Vagina (tissue), 2 donors: ENCODE data around the gene ABLIM2. TPM values are rescaled to one million over a fixed set of nuclear protein-coding genes. Genes with fewer than 3 reads are reported as not detected.

ENCODE experiments used
- DNase-seq, 2 donors: peaks; one replicate each; pipeline ENCODE4 v3.0.0-alpha.2; 2017; ENCODE audit errors: extremely low spot score in 2 of 2
- H3K27ac ChIP-seq: fragments of 200-600 bp; sonication (generic); one replicate; pipeline ENCODE4 v1.5.1; 2019
- H3K27me3 ChIP-seq: fragments of 200-600 bp; sonication (generic); one replicate; pipeline ENCODE4 v1.5.1; 2019
- H3K36me3 ChIP-seq, 2 donors: fragments of 200-600 bp; sonication (generic); one replicate each; pipeline ENCODE4 v1.5.1; 2017 to 2019
- H3K4me1 ChIP-seq: fragments of 200-600 bp; sonication (generic); one replicate; pipeline ENCODE4 v1.5.1; 2019
- H3K4me3 ChIP-seq, 2 donors: fragments of 200-600 bp; sonication (generic); 1 replicate in 1 of 2; 2 replicates in 1 of 2; pipeline ENCODE4 v1.5.1; 2016 to 2019
- H3K9me3 ChIP-seq: fragments of 200-600 bp; sonication (generic); one replicate; pipeline ENCODE4 v1.5.1; 2019
- POLR2A ChIP-seq, 2 donors: fragments of 450-650 bp; IDR thresholded peaks; one replicate each; pipeline ENCODE4 v1.6.1; 2017; ENCODE audit warnings: antibody characterized with exemption in 2 of 2, mild to moderate bottlenecking in 2 of 2, moderate library complexity in 2 of 2
- POLR2AphosphoS5 ChIP-seq, 2 donors: sonication (generic); formaldehyde crosslinking; IDR thresholded peaks; one replicate each; pipeline ENCODE4 v1.9.0; 2017; ENCODE audit warnings: antibody characterized with exemption in 2 of 2, mild to moderate bottlenecking in 2 of 2, low read depth in 1 of 2; ENCODE audit not compliant: insufficient read depth in 1 of 2
- intact Hi-C: fragments of 100-400 bp; cut with DNase I; formaldehyde crosslinking; loops from one replicate; pipeline ENCODE4 v1.15.1; 2023
- total RNA-seq: library from RNA; depleted of rRNA; stranded (reverse); fragments of >200 nt; gene quantifications from one replicate; pipeline ENCODE4 v1.2.3, GENCODE V29; 2016
- TF ChIP-seq, protein P1 (sequence below), 3 experiments: fragments of 450-650 bp in 2 of 3; fragments of 200-600 bp in 1 of 3; sonication (generic) in 1 of 3; IDR thresholded peaks; one replicate each; pipeline ENCODE4 v1.5.1; 2017 to 2019; ENCODE audit warnings: antibody characterized with exemption in 3 of 3, mild to moderate bottlenecking in 2 of 3, moderate library complexity in 2 of 3

ABLIM2 gene
- total RNA-seq, 1 donor from 2014 or later = 15.5 TPM

DNA sequence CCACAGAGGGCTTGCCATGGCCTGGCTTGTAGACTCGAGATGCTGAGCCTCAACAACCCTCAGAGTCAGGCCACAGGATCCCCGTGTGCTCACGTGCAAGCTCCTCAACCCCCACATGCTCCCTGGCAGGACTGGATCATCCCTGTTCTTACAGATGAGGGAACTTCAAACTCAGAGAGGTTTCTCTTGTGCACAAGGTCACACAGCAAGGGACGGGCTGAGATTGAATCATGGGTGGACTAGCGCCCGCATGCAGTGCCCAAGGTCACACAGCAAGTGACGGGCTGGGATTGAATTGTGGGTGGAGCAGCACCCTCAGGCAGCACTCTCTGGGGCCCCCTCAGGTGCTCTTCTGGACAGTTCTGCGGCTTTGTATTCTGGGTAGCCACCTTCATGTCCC is 158.4 kb downstream of the ABLIM2 start:
- Histone ChIP-seq H3K4me3 (no peak overlapping the region), H3K4me1 (no peaks in the 10 kb centered on the region), H3K9me3 (no peaks in the 10 kb centered on the region), H3K36me3 (no peaks in the 10 kb centered on the region), H3K27me3 (no peaks in the 10 kb centered on the region), H3K27ac (no peak overlapping the region)
- intact Hi-C loops = no loop called here
- DNase-seq = no peak
- TF ChIP-seq POLR2AphosphoS5 (IDR thresholded peaks at IDR 0.05; ENCODE audit: insufficient read depth in 1 of 2, low read depth in 1 of 2) = no peak
- TF ChIP-seq, protein P1, sequence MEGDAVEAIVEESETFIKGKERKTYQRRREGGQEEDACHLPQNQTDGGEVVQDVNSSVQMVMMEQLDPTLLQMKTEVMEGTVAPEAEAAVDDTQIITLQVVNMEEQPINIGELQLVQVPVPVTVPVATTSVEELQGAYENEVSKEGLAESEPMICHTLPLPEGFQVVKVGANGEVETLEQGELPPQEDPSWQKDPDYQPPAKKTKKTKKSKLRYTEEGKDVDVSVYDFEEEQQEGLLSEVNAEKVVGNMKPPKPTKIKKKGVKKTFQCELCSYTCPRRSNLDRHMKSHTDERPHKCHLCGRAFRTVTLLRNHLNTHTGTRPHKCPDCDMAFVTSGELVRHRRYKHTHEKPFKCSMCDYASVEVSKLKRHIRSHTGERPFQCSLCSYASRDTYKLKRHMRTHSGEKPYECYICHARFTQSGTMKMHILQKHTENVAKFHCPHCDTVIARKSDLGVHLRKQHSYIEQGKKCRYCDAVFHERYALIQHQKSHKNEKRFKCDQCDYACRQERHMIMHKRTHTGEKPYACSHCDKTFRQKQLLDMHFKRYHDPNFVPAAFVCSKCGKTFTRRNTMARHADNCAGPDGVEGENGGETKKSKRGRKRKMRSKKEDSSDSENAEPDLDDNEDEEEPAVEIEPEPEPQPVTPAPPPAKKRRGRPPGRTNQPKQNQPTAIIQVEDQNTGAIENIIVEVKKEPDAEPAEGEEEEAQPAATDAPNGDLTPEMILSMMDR (IDR thresholded peaks at IDR 0.05) = no peak
- TF ChIP-seq POLR2A (IDR thresholded peaks at IDR 0.05) = no peak

DNA sequence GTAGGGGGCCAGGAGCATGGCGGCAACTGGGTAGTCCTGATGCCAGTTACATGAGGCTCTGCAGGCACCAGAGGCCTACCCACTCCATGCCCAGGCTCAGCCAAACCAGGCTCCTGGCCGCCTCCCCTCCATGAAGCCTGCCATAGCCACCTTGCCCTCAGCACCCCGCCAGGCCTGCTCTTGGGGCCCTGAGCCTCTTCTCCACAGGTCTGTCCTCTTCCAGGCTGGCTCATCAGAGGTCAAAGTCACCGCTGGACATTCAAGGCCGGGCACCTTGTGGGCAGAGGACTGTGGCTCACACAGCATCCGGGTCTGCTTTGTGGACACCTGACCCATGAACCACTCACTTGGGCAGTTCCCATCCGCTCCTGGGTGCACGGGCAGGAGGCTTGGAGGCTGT is 158.9 kb downstream of the ABLIM2 start:
- intact Hi-C loops = no loop called here
- no peak overlapping the region for H3K4me3 ChIP-seq
- no peaks in the 10 kb centered on the region for H3K27me3 ChIP-seq
- H3K36me3 ChIP-seq = no peaks in the 10 kb centered on the region
- no peak for DNase-seq
- H3K4me1 ChIP-seq = no peaks in the 10 kb centered on the region
- no peaks in the 10 kb centered on the region for H3K9me3 ChIP-seq
- TF ChIP-seq POLR2A (IDR thresholded peaks at IDR 0.05) (no peak), POLR2AphosphoS5 (IDR thresholded peaks at IDR 0.05; ENCODE audit: insufficient read depth in 1 of 2, low read depth in 1 of 2) (no peak)
- TF ChIP-seq, protein P1 (IDR thresholded peaks at IDR 0.05) = no peak
- H3K27ac ChIP-seq = no peak overlapping the region

DNA sequence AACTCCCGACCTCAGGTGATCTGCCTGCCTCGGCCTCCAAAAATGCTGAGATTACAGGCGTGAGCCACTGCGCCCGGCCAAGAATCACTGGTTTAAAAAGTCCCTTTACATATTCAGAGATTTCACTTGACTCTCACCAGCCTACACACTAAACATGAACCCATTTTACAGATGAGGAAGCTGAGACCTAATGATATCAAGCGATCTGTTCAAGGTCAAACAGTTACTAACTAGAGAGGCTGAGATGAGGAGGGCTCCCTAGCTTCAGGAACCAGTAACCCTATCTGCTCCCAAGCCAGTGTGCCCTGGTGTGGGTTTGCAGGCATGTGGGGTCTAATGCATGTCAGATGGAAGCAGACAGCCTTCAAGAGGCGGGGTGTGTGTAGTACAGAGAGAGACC is 159.3 kb downstream of the ABLIM2 start:
- H3K36me3 ChIP-seq = no peaks in the 10 kb centered on the region
- intact Hi-C loops = no loop called here
- no peak for TF ChIP-seq POLR2AphosphoS5 (IDR thresholded peaks at IDR 0.05; ENCODE audit: insufficient read depth in 1 of 2, low read depth in 1 of 2)
- TF ChIP-seq POLR2A (IDR thresholded peaks at IDR 0.05) = no peak
- TF ChIP-seq, protein P1 (IDR thresholded peaks at IDR 0.05) = no peak
- DNase-seq = no peak
- H3K27ac ChIP-seq = no peak overlapping the region
- no peak overlapping the region for H3K4me3 ChIP-seq
- no peaks in the 10 kb centered on the region for H3K9me3 ChIP-seq
- no peaks in the 10 kb centered on the region for H3K4me1 ChIP-seq
- H3K27me3 ChIP-seq = no peaks in the 10 kb centered on the region

DNA sequence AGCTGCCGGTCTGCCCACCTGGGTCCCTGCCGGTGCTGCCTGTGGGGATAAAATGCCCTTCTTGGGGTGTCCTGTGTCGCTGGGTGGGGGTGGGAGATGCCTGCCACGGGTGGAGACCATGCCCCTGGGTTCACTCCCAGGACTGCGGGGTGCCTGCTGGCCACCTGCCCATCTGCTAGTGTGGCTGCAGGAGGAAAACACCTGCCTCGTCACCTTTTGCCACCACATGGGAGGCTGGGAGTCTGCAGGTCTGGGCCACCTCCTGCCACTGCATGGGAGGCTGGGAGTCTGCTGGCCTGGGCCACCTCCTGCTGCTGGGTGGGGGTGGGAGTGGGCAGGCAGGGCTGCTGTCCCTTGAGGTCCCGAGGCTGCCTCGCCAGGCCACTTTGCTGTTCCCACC is 160.2 kb downstream of the ABLIM2 start:
- Histone ChIP-seq H3K27me3 (no peaks in the 10 kb centered on the region), H3K4me3 (no peak overlapping the region), H3K27ac (no peak overlapping the region), H3K4me1 (no peaks in the 10 kb centered on the region), H3K9me3 (no peaks in the 10 kb centered on the region), H3K36me3 (no peaks in the 10 kb centered on the region)
- intact Hi-C loops = no loop called here
- no peak for DNase-seq
- TF ChIP-seq, protein P1 (IDR thresholded peaks at IDR 0.05) = no peak
- TF ChIP-seq POLR2AphosphoS5 (IDR thresholded peaks at IDR 0.05; ENCODE audit: insufficient read depth in 1 of 2, low read depth in 1 of 2) = no peak
- no peak for TF ChIP-seq POLR2A (IDR thresholded peaks at IDR 0.05)

DNA sequence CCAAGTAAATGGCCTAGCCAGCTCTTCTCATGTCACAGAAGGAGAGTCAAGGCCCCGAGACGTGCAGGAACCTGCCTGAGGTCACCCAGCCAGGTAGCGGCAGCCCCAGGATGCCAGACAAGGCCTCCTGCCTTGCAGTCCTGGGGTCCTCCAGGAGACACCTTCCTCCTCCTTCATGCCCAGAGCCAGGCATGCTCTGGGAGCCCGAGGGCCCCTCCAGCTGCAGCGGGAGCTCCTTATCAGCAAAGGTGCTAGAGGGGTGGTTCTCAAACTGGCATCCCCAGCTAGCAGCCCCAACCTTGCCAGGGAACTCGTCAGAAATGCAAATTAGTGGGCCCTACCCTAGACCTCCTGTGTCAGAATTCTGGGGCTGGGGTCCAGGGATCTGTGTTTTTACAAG is 162.7 kb downstream of the ABLIM2 start:
- no peaks in the 10 kb centered on the region for H3K36me3 ChIP-seq
- intact Hi-C loops = no loop called here
- H3K4me1 ChIP-seq = no peaks in the 10 kb centered on the region
- H3K4me3 ChIP-seq = no peak overlapping the region
- TF ChIP-seq, protein P1 (IDR thresholded peaks at IDR 0.05) = no peak
- TF ChIP-seq POLR2AphosphoS5 (IDR thresholded peaks at IDR 0.05; ENCODE audit: insufficient read depth in 1 of 2, low read depth in 1 of 2) = no peak
- TF ChIP-seq POLR2A (IDR thresholded peaks at IDR 0.05) = no peak
- no peak overlapping the region for H3K27ac ChIP-seq
- H3K27me3 ChIP-seq = no peaks in the 10 kb centered on the region
- DNase-seq = no peak
- no peaks in the 10 kb centered on the region for H3K9me3 ChIP-seq
